PC-3 (cell line): ENCODE measurements around the gene IFT81. TPM values are rescaled to one million over a fixed set of nuclear protein-coding genes. Genes with fewer than 3 reads are reported as not detected.

Experiments
- ATAC-seq: fragments of 200-7000 bp; cut with Tn5 transposase; 2 replicates; pipeline ENCODE4 v1.9.1; 2020; ENCODE audit warnings: mild to moderate bottlenecking, moderate library complexity
- BruUV-seq: library from RNA; stranded (reverse); fragments of 400-500 nt; replicated peaks from 2 replicates; lab custom pipeline; 2021; lab: Mats Ljungman, UMichigan
- CTCF ChIA-PET: fragments of 300-600 bp; sonication (Branson Sonifier 250); formaldehyde crosslinking; loops from one replicate; lab custom pipeline; 2022; ENCODE audit warnings: antibody characterized with exemption; lab: Charles Lee
- POLR2A ChIA-PET: fragments of 300-600 bp; sonication (Branson Sonifier 250); formaldehyde crosslinking; loops from one replicate; lab custom pipeline; 2022; ENCODE audit warnings: antibody characterized with exemption; ENCODE audit not compliant: unreplicated experiment; lab: Charles Lee
- DNase-seq: peaks from one replicate; pipeline ENCODE4 v3.0.0-alpha.2; 2015
- H2AFZ ChIP-seq: fragments of 300-600 bp; sonication (generic); 2 replicates; pipeline ENCODE4 v1.6.0; 2016; ENCODE audit warnings: antibody characterized with exemption, low read length
- H3F3A ChIP-seq: fragments of 300-600 bp; sonication (generic); one replicate; pipeline ENCODE4 v1.6.0; 2017; ENCODE audit warnings: antibody characterized with exemption, low read length, control low read depth, mild to moderate bottlenecking; ENCODE audit not compliant: unreplicated experiment
- H3K27ac ChIP-seq: fragments of 300-600 bp; sonication (generic); 2 replicates; pipeline ENCODE4 v1.5.1; 2016; ENCODE audit warnings: mild to moderate bottlenecking, low read length
- H3K27me3 ChIP-seq: fragments of 300-600 bp; sonication (generic); 2 replicates; pipeline ENCODE4 v1.6.1; 2016; ENCODE audit warnings: low read length, mixed read lengths
- H3K36me3 ChIP-seq: fragments of 300-600 bp; sonication (generic); 2 replicates; pipeline ENCODE4 v1.6.1; 2016; ENCODE audit warnings: low read depth, mixed run types, low read length, mixed read lengths
- H3K4me1 ChIP-seq: fragments of 300-600 bp; sonication (generic); 2 replicates; pipeline ENCODE4 v1.5.1; 2016; ENCODE audit warnings: low read length; ENCODE audit not compliant: insufficient read depth
- H3K4me2 ChIP-seq: fragments of 300-600 bp; sonication (generic); 2 replicates; pipeline ENCODE4 v1.6.0; 2016; ENCODE audit warnings: low read length
- H3K4me3 ChIP-seq: fragments of 300-600 bp; sonication (generic); 2 replicates; pipeline ENCODE4 v1.5.1; 2016; ENCODE audit warnings: mild to moderate bottlenecking, low read length, mixed read lengths
- H3K79me2 ChIP-seq: fragments of 300-600 bp; sonication (generic); 2 replicates; pipeline ENCODE4 v1.6.1; 2017; ENCODE audit warnings: low read length, mixed read lengths
- H3K9ac ChIP-seq: fragments of 300-600 bp; sonication (generic); 2 replicates; pipeline ENCODE4 v1.6.0; 2016; ENCODE audit warnings: mild to moderate bottlenecking, low read length
- H3K9me2 ChIP-seq: fragments of 300-600 bp; sonication (generic); replicated peaks from 2 replicates; pipeline ENCODE4 v1.6.1; 2016; ENCODE audit warnings: mixed run types, low read length, mixed read lengths
- H3K9me3 ChIP-seq: fragments of 300-600 bp; sonication (generic); 2 replicates; pipeline ENCODE4 v1.6.1; 2016; ENCODE audit warnings: low read length, mixed read lengths
- H4K20me1 ChIP-seq: fragments of 300-600 bp; sonication (generic); 2 replicates; pipeline ENCODE4 v1.6.1; 2016; ENCODE audit warnings: low read length, mixed read lengths
- EZH2 ChIP-seq: fragments of 300-600 bp; sonication (generic); IDR thresholded peaks from one replicate; pipeline ENCODE4 v1.6.1; 2017; ENCODE audit warnings: antibody characterized with exemption, mild to moderate bottlenecking, low read length; ENCODE audit not compliant: unreplicated experiment
- EZH2phosphoT487 ChIP-seq: fragments of 300-600 bp; sonication (generic); IDR thresholded peaks from 2 replicates; pipeline ENCODE4 v1.6.1; 2018; ENCODE audit warnings: mild to moderate bottlenecking, antibody characterized with exemption, low read length, borderline replicate concordance
- intact Hi-C: fragments of 100-400 bp; cut with micrococcal nuclease; formaldehyde crosslinking; loops from 2 replicates; pipeline ENCODE4 v1.9.0; 2023
- total RNA-seq: library from RNA; depleted of rRNA; stranded (reverse); fragments of >200 nt; gene quantifications from 2 replicates; pipeline ENCODE4 v1.2.3, GENCODE V29; 2014
- TF ChIP-seq, protein P1 (sequence below): fragments of 300-600 bp; sonication (generic); conservative IDR thresholded peaks from 2 replicates; pipeline ENCODE4 v1.5.1; 2017; ENCODE audit warnings: antibody characterized with exemption, low read depth, mild to moderate bottlenecking, low read length

Gene IFT81
- total RNA-seq, 1 experiment from 2014 or later, result 10.1 TPM

DNA sequence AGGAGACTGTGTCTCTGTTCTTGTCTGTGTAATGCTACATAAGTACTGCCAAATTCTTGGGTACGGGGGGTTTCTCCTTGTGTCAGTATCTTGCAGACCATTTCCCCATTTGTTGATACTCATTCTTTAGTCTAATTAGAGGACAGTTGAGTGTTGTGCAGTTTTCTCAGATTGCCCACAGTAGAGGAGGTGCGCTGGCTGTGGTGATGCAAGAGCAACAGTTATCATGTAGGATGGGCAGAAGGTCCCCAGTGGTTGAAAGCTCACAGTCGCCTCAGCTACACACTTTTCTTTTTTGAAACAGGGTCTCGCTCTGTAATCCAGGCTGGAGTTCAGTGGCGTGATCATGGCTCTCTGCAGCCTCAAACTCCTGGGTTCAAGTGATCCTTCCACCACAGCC is 119.1 kb downstream of the IFT81 start:
- DNase-seq (no peak), ATAC-seq (no peak)
- BruUV-seq, result no TSS peak
- no peaks in the 10 kb centered on the region for H4K20me1 ChIP-seq
- H3K4me3 ChIP-seq, result no peak overlapping the region
- no peak overlapping the region for H2AFZ ChIP-seq
- H3K27me3 ChIP-seq, result no peaks in the 10 kb centered on the region
- H3K27ac ChIP-seq, result no peak overlapping the region
- H3K4me1 ChIP-seq, result peaks cover 30% of the 10 kb centered on the region
- TF ChIP-seq, protein P1, sequence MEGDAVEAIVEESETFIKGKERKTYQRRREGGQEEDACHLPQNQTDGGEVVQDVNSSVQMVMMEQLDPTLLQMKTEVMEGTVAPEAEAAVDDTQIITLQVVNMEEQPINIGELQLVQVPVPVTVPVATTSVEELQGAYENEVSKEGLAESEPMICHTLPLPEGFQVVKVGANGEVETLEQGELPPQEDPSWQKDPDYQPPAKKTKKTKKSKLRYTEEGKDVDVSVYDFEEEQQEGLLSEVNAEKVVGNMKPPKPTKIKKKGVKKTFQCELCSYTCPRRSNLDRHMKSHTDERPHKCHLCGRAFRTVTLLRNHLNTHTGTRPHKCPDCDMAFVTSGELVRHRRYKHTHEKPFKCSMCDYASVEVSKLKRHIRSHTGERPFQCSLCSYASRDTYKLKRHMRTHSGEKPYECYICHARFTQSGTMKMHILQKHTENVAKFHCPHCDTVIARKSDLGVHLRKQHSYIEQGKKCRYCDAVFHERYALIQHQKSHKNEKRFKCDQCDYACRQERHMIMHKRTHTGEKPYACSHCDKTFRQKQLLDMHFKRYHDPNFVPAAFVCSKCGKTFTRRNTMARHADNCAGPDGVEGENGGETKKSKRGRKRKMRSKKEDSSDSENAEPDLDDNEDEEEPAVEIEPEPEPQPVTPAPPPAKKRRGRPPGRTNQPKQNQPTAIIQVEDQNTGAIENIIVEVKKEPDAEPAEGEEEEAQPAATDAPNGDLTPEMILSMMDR, result no peak
- TF ChIP-seq EZH2phosphoT487 (no peak), EZH2 (no peak)
- H3K9me2 ChIP-seq, result no peaks in the 10 kb centered on the region
- CTCF ChIA-PET, result interaction anchor here (0.5 kb wide), 1 partner anchor 401 kb away, joined by 4 read pairs; no protein-coding TSS in a partner anchor
- H3K36me3 ChIP-seq, result no peaks in the 10 kb centered on the region
- no peaks in the 10 kb centered on the region for H3K9me3 ChIP-seq
- H3K79me2 ChIP-seq, result no peaks in the 10 kb centered on the region
- no peak overlapping the region for H3K9ac ChIP-seq
- POLR2A ChIA-PET, result no interaction called here
- no peaks in the 10 kb centered on the region for H3F3A ChIP-seq
- H3K4me2 ChIP-seq, result no peak overlapping the region
- intact Hi-C loops, result no loop called here

- Histone ChIP-seq H3K4me1 (peaks cover 36% of the 10 kb centered on the region), H3K27ac (no peak overlapping the region), H4K20me1 (no peaks in the 10 kb centered on the region), H3K9me2 (no peaks in the 10 kb centered on the region), H3K4me2 (no peak overlapping the region), H3K27me3 (no peaks in the 10 kb centered on the region), H3K4me3 (no peak overlapping the region), H3K9me3 (no peaks in the 10 kb centered on the region), H2AFZ (no peak overlapping the region), H3K9ac (no peak overlapping the region), H3F3A (no peaks in the 10 kb centered on the region), H3K36me3 (no peaks in the 10 kb centered on the region), H3K79me2 (no peaks in the 10 kb centered on the region)
- POLR2A ChIA-PET, result no interaction called here
- no peak for ATAC-seq
- no peak for TF ChIP-seq EZH2
- no peak for TF ChIP-seq EZH2phosphoT487
- TF ChIP-seq, protein P1, result no peak
- no peak for DNase-seq
- CTCF ChIA-PET, result no interaction called here
- no TSS peak for BruUV-seq
- intact Hi-C loops, result no loop called here
Measured at GRCh38 chr12:110244372-110244771, 120.2 kb downstream of the IFT81 start.

DNA sequence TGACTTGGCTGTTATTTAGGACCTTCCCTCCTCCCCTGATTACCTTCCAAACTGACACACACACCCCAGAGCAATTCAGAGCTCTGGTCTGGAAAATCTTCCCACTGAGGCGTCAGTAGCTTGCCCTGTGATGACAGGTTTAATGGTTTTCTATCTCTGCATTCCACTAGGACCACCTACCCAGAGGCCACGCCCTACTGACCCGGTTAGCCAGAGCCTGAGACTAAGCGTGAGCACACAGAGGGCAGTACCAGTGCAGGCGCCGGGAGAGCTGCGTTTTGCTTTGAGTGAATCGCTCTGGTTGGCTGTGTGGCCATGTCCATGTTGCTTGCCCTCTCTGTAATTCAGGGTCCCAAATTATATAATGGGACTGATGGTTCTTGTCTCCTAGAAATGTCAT is 120.7 kb downstream of the IFT81 start:
- no peaks in the 10 kb centered on the region for H3K9me3 ChIP-seq
- no peak for ATAC-seq
- H3K4me3 ChIP-seq, result no peak overlapping the region
- DNase-seq, result no peak
- no peak overlapping the region for H3K9ac ChIP-seq
- H3K36me3 ChIP-seq, result no peaks in the 10 kb centered on the region
- ChIA-PET POLR2A (no interaction called here), CTCF (no interaction called here)
- no peak overlapping the region for H3K4me2 ChIP-seq
- no peaks in the 10 kb centered on the region for H3K27me3 ChIP-seq
- H3F3A ChIP-seq, result no peaks in the 10 kb centered on the region
- peaks cover 36% of the 10 kb centered on the region for H3K4me1 ChIP-seq
- intact Hi-C loops, result no loop called here
- BruUV-seq, result no TSS peak
- no peaks in the 10 kb centered on the region for H3K79me2 ChIP-seq
- TF ChIP-seq, protein P1, result no peak
- TF ChIP-seq EZH2phosphoT487 (no peak), EZH2 (no peak)
- H3K9me2 ChIP-seq, result no peaks in the 10 kb centered on the region
- no peak overlapping the region for H2AFZ ChIP-seq
- no peak overlapping the region for H3K27ac ChIP-seq
- H4K20me1 ChIP-seq, result no peaks in the 10 kb centered on the region
